Ramos (cell line): ENCODE measurements around the gene GDPD2.

ENCODE experiments used
- in situ Hi-C: fragments of 300-500 bp; cut with MboI; formaldehyde crosslinking; loops from one replicate; pipeline ENCODE4 v1.14.3; 2022; ENCODE audit warnings: low sequenced_read_pairs; ENCODE audit not compliant: unreplicated experiment

Gene GDPD2

GRCh38 chrX:70437011-70437410, 13.9 kb downstream of the GDPD2 start:
- in situ Hi-C loops: no loop called here

DNA sequence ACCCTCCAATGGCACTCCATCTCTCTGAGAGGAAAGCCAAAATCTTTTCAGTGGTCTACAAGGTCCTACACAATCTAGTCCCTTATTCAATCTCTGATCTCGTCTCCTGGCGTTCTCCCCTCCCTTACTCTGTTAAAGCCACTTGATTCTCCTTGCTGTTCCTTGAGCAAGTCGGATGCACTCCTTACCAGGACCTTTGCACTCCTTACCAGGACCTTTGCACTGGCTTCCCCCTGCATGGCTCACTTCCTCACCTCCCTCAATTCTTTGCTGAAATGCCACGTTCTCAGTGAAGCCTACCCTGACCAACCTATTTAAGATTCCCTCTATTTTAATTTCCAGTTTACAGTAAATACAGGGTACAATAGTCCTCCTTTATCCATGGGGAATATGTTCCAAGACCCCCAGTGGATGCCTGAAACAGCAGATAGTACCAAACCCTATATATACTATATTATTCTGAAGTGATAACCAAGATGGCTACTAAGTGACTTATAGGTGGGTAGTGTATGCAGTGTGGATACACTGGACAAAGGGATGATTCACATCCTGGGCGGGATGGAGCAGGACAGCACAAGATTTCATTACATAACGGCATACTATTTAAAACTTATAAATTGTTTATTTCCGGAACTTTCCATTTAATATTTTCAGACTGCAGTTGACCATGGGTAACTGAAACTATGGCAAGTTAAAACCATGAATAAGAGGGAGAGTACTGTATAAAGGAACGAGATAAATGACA, 15.0 kb downstream of the GDPD2 start:
- in situ Hi-C loops: no loop called here

DNA sequence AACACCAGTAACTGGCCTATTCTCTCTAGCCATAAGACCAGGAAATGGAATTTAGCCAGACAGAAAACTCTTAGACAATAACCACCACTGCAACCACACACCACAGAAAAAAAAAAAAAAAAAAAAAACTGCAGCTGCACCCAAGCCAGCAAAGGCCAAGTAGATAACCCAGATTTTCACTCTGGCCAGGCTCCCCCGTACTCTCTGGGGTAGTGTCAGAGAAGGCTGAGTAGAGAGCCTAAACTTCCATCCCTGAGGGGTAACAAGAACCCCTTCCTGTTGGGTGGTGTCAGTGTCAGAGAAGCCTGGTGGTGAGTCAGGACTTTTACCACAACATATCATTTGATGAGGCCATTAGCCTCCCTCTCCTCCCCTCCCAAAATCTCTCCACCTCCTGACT, 15.9 kb downstream of the GDPD2 start:
- in situ Hi-C loops: no loop called here

GRCh38 chrX:70442224-70442623, 19.1 kb downstream of the GDPD2 start:
- in situ Hi-C loops: no loop called here

DNA sequence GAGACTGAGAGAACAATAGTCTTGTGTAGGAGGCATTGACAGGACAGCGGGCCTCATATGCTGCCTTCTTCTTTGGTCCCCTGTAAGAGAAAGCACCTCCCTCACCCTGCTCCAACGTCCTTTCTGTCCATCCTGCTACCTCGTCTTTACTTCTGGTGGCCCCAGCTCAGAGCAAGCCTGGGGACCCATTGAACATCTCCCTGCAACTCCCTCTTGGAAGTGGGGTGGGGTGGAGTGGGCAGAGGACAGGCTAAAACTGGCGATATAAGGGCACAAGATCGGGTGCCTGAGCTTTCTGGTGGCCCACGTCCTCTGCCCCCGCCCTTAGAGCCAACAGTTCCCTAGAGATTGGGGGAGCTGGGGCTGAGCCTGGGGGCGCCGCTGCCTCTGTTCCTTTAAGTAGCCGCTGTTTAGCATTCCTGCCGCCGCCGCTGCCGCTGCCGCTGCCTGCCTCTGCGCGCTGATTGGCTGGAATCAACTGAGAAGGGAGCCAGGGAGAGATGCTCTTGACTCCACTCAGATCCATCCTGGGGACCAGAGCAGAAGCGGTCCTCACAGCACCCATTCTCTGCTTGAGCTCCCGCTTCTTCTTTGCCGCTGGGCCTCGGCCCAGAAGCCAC, 21.3 kb downstream of the GDPD2 start, which contains the start of gene DLG3:
TSS of gene DLG3 (plus strand) at position 510 of the 620 bp plus-strand sequence. CDS start 367 bp downstream, outside the sequence.
- in situ Hi-C loops: no loop called here

GRCh38 chrX:70444946-70445656, 22.0 kb downstream of the GDPD2 start:
- in situ Hi-C loops: no loop called here

GRCh38 chrX:70445951-70446350, 22.8 kb downstream of the GDPD2 start:
- in situ Hi-C loops: no loop called here

DNA sequence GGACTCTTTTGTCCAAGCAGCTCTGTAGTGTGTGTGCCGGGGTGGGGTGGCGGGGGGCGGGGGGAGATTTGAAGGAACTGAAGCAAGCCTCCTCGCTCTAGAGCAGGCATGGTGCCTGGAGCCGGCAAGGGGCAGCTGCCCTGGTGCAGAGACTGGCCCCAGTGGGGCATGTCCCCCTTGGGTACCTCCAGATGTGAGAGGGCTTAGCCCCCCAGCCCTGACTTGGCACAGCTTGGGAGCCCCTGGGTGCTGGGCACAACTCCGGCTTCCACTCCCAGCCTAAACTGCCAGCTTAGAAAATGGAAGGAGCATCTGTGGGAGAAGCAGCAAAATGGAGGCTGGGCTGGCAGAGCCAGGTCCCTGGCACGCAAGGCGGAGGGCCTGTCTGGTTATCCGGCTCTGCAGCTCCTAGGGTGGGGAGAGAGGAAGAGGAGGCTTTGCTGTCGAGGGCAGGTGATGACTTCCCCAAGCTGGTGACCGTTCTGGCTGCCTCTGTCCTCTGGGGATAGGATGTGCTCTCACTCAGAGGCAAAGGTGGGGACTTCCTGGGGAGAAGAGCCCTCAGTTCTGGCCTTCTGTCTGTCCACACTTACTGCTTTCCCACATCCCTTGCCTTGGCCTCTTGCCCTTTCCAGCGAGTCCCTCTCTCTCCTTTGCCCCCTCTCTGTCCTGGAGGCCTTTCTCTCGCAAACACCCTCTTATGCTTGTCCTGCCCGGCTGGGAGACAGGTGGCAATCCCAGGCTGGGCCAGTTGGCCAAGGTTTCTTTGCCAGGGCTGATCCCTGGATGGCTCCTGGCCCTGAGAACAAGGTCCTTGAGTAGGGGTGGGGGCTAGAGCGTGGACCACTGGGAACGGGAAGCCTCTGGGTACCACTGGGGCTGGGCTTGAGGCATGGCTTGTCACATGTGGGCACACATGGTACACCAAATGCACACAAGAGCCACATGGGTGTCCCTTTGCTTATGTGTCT, 23.6 kb downstream of the GDPD2 start:
- in situ Hi-C loops: no loop called here

GRCh38 chrX:70449457-70449966, 26.4 kb downstream of the GDPD2 start:
- in situ Hi-C loops: no loop called here

- in situ Hi-C loops: loop anchor here (25.0 kb wide), 2 partner anchors 485 to 735 kb away; partner anchors contain the start of gene SLC7A3
These were observed 29.1 kb downstream of the GDPD2 start for GRCh38 chrX:70452143-70452733.

- in situ Hi-C loops: loop anchor here (25.0 kb wide), 2 partner anchors 484 to 734 kb away; partner anchors contain the start of gene SLC7A3
These were observed 30.0 kb downstream of the GDPD2 start for GRCh38 chrX:70453024-70453618.

- in situ Hi-C loops: loop anchor here (25.0 kb wide), 2 partner anchors 483 to 733 kb away; partner anchors contain the start of gene SLC7A3
These were observed 31.6 kb downstream of the GDPD2 start for GRCh38 chrX:70454441-70455365.

GRCh38 chrX:70455366-70456202, 32.5 kb downstream of the GDPD2 start:
- in situ Hi-C loops: loop anchor here (25.0 kb wide), 2 partner anchors 482 to 732 kb away; partner anchors contain the start of gene SLC7A3

- in situ Hi-C loops: loop anchor here (25.0 kb wide), 2 partner anchors 481 to 731 kb away; partner anchors contain the start of gene SLC7A3
These were observed 33.1 kb downstream of the GDPD2 start for GRCh38 chrX:70456256-70456655.

- in situ Hi-C loops: loop anchor here (25.0 kb wide), 2 partner anchors 476 to 726 kb away; partner anchors contain the start of gene SLC7A3
These were observed 37.9 kb downstream of the GDPD2 start for GRCh38 chrX:70461026-70461425.

GRCh38 chrX:70464051-70464450, 40.9 kb downstream of the GDPD2 start:
- in situ Hi-C loops: loop anchor here (25.0 kb wide), 2 partner anchors 473 to 723 kb away; partner anchors contain the start of gene SLC7A3
